GM11168 (cell line): ENCODE measurements around the gene DNASE2.
"Not testable (repeated sequence)": the region's sequence is repeated elsewhere in the genome, so short reads cannot be mapped to it uniquely, and the experiment has no call there.

ENCODE experiments used
- in situ Hi-C: fragments of 300-500 bp; cut with MboI; formaldehyde crosslinking; loops from one replicate; pipeline ENCODE4 v1.12.0; 2022; ENCODE audit warnings: low sequenced_read_pairs; ENCODE audit not compliant: unreplicated experiment

Gene DNASE2

GRCh38 chr19:12865746-12866415 lies 15.4 kb downstream of the DNASE2 start:
- in situ Hi-C loops, result no loop called here

- in situ Hi-C loops, result no loop called here
Observed at GRCh38 chr19:12864721-12865715, 16.2 kb downstream of the DNASE2 start.

GRCh38 chr19:12864143-12864542 lies 17.1 kb downstream of the DNASE2 start:
- in situ Hi-C loops, result no loop called here

- in situ Hi-C loops, result no loop called here
Observed at GRCh38 chr19:12859546-12859945, 21.7 kb downstream of the DNASE2 start.

- in situ Hi-C loops, result no loop called here
Observed at GRCh38 chr19:12858041-12858928, 23.0 kb downstream of the DNASE2 start.

DNA sequence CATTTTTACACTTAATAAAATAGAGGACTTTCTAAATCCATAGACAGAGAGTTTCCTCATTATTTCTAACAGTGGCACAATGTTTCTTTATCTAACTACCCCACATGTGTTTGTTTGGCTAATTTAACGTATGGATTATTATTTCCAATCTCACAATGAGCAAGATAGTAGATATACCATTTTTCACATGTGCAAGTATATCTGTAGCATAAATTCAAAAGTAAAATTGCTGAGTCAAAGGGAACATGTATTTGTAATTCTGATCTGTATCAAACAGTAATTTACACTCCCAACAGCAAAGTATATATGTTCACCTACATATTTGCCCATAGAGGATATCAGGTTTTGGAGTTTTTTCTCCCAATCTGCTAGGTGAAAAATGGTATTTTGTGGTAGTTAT lies 24.6 kb downstream of the DNASE2 start:
- in situ Hi-C loops, result no loop called here

DNA sequence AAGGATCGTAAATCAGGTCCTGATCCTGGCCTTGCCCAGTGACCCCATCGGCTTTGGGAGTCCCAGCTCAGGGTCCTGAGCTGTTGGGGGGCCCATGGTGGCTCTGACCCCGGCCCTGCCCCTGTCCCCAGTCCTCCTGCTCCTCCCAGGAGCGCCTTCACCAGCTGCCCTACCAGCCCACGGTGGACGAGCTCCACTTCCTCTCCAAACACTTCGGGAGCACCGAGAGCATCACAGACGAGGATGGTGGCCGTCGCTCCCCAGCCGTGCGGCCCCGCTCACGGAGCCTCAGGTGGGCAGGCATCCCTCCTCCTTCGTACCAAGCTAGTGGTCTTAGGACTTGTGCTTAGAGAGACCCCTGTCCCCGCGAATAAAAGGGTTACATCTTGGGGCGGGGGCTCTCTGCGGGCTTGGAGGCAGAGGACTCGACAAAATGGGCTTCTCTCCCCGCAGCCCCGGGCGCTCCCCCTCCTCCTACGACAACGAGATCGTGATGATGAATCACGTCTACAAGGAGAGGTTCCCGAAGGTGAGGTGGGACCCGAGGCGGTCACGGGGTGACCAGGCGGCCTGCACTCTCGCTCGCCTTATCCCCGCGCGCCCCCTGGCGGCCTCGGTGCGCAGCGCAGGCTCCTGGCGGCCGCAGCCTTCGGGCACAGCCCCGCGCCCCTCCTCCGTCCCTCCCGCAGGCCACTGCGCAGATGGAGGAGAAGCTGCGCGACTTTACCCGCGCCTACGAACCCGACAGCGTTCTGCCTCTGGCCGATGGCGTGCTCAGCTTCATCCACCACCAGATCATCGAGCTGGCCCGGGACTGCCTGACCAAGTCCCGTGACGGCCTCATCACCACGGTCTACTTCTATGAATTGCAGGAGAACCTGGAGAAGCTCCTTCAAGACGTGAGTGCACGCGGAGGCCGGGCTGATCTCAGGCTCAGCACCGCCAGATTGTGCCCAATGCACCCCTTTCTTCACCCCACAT lies 33.8 kb downstream of the DNASE2 start:
- in situ Hi-C loops, result no loop called here

DNA sequence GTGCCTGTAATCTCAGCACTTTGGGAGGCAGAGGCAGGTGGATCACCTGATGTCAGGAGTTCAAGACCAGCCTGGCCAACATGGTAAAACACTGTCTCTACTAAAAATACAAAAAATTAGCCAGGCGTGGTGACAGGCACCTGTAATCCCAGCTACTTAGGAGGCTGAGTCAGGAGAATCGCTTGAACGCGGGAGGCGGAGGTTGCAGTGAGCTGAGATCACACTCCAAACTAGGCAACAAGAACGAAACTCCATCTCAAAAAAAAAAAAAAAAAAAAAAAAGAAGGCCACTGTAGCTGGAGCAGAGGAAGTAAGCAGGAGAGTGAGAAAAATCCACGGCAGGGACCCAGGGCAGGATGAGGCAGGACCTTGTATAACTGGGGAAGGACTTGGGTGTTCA lies 34.6 kb downstream of the DNASE2 start:
- in situ Hi-C loops, result not testable (repeated sequence)

DNA sequence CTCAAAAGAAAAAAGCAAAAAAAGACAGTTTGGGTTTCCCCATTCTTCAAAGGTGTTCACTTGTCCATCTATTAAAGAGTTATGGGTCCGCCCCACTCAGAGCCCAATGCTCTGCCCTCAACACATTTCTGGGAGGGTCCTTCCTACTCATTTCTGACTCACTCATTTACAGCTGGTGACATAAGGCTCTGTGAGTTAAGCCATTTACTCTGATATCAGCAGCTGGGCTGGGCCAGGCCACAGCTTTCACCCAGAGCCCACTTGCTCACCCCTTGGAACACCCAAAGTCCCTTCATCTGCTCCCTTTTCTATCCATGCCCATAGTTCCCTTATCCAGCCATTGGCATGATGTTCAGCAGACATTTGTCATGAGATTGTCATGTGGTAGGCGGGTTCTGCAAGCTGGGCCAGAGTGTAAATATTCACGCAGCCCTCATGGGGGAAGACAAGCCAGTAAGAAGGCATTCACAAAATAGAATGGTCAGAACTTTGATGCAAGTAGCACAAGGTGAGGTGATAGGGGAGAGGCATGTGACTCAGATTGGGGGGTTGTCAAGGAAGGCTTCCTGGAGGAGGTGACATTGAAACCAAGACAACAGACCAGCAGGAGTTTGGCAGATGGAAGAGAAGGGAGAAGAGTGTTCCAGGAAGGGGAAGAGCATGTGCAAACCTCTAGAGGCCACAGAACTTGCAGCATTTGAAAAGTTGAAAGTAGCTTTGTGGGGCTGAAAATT lies 37.1 kb downstream of the DNASE2 start:
- in situ Hi-C loops, result no loop called here

DNA sequence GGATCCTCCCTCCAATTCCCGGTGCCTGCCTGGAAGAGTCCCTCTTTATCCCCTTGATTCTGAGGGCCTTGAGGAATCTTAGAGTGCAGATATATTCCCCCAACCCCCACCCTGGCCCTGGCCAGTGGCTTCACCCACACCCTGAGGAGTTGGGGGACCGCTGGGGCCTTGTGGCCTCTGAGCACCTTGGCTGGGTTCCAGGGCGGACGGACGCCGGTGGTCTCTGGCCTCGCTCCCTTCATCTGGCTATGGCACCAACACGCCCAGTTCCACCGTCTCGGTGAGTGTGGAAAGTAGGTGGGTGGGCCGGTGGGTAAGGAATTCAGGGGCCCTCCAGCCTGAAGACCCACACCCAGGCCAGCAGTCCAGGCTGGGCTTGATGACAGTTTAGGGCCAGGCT lies 37.9 kb downstream of the DNASE2 start:
- in situ Hi-C loops, result no loop called here

DNA sequence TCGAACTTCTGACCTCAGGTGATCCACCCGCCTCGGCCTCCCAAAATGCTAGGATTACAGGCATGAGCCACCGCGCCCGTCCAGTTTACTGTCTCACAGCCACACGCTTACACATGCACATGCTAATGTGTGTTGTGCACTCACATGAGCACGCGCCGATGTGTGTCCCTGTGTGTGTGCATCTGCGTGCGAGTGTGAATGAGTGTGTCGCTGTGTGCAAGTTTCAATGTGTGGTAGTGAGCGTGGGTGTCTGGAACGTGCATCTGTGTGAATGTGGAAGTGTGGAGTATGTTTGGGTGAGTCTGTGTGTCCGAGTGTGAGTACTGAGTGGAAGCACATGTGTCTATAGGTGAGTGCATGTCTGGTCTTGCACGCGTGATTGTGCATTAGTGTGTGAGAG lies 38.7 kb downstream of the DNASE2 start:
- in situ Hi-C loops, result no loop called here

DNA sequence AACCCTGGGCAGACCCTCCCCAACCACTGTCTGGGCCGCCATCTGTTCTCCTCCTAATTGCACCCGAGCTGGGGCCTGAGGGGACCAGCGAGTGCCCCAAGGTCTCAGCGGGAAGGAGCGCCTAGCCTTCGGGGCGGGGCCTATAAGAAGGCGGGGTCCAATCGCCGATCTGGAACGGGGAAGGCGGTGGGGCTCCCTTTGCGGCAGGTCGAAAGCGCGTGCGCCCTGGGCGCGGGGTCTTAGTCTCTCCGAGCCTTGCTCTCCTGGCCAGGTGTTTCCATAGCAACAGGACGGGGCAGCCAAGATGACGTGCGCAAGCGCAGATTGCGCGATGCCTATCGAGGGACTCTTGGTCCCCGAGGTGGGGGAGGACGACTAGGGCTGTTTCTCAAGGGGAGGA lies 40.2 kb downstream of the DNASE2 start:
- in situ Hi-C loops, result no loop called here

GRCh38 chr19:12840091-12841079 lies 40.9 kb downstream of the DNASE2 start:
- in situ Hi-C loops, result no loop called here

GRCh38 chr19:12838886-12839756 lies 42.1 kb downstream of the DNASE2 start:
- in situ Hi-C loops, result no loop called here

- in situ Hi-C loops, result no loop called here
Observed at GRCh38 chr19:12838182-12838885, 42.9 kb downstream of the DNASE2 start, which contains the start of gene MAST1. MAST1 (plus strand) TSS chr19:12838515; CDS start chr19:12838573, 58 bp downstream.

DNA sequence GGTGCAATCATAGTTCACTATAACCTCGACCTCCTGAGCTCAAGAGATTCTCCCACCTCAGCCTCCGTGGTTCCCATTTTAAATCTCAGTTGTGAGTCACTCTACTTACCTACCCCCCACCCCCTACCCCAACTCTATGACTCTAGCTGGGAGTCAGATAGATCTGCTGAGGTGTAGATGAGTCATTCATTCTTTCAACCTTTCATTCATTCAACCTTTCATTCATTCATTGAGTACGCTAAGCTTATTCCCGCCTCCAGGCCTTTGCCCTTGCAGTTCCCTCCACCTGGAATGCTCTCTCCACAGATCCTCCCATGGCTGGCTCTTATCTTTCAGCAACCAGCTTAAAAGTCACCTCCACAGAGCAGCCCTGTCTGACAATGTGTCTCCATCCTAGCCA lies 44.0 kb downstream of the DNASE2 start:
- in situ Hi-C loops, result no loop called here
